T follicular helper cell (primary cell): ENCODE measurements around the gene ACTA2.

Experiments used
- DNase-seq: peaks from one replicate; pipeline ENCODE4 v3.0.0-alpha.2; 2020; ENCODE audit warnings: low read depth
- total RNA-seq, 2 experiments: gene quantifications; one replicate each; lab custom pipeline; 2026; lab: John Stamatoyannopoulos, UW

ACTA2 gene
- total RNA-seq: 1.7 to 3.8 reads per million in 2 experiments

DNA sequence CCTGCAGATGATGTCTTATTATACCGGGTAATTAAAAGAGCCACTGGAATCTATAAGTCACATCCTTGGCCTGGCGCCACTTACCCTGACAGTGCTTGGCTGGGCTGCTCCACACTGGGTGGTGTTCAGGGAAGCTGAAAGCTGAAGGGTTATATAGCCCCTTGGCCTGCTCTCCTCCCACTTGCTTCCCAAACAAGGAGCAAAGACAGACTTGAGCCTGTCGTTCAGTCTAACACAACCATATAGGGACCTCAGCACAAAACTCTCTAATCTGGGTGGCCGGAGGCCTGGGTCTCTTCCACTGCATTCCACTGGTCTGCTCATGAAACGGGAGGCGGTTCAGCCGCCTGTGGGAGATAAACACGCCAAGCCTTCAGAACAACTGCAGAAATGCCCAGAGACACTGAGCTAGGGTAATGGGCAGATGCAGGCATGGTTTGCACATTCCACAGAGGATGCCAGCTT lies at the start of gene ACTA2:
Gene ACTA2 (minus strand): TSS at position 127 of the 465 bp plus-strand sequence. CDS start 3,843 bp downstream, outside the sequence.
- no peak for DNase-seq

DNA sequence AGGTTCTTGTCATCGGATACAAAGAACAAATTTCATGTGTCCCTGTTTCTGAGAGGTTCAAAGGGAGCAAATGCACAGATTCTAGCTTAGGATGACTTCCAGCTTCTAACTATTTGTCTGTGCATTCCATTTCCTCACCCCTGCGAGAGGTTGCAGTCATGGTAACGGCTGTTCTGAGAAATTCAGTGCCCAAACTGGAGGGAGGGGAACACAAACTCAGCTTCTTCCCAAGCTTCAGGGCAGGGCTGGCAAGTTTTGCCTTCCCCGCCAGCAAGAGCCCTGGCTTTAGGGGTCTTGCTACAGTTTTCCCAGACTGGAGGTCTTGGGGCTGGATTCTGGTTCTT lies 49.1 kb upstream of the ACTA2 start:
- DNase-seq: no peak

- DNase-seq: no peak
Measured at GRCh38 chr10:89001024-89001728, 48.6 kb upstream of the ACTA2 start.

GRCh38 chr10:88999625-89000024 lies 47.1 kb upstream of the ACTA2 start:
- DNase-seq: no peak

- DNase-seq: no peak
Measured at GRCh38 chr10:88996927-88997326, 44.4 kb upstream of the ACTA2 start.

DNA sequence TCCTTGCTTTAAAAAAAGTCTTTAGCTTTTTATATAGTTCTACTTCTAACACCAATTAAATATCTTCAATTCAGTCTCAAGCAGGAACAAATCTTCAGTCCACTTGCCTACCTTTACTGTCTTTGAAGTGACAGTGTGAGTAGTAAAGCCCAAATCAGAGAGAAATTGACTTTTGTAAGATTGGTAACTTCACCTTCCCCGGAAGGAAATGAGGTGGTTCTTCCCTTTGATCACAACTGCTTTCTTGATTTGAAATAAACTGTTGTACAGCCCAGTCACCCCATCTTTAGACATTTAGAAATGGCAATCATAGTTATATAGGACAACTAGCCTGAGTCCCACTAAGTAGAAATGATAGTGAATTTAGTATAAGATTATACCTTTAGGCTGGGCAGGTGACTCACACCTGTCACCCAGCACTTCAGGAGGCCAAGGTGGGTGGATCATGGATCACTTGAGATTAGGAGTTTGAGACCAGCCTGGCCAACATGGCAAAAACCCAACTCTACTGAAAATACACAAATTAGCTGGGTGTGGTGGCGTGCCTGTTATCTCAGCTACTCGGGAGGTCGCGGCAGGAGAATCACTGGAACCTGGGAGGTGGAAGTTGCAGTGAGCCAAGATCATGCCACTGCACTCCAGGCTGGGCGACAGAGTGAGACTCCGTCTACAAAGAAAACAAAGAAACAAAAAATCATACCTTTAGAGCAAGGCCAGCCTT lies 42.7 kb upstream of the ACTA2 start:
- DNase-seq: no peak

DNA sequence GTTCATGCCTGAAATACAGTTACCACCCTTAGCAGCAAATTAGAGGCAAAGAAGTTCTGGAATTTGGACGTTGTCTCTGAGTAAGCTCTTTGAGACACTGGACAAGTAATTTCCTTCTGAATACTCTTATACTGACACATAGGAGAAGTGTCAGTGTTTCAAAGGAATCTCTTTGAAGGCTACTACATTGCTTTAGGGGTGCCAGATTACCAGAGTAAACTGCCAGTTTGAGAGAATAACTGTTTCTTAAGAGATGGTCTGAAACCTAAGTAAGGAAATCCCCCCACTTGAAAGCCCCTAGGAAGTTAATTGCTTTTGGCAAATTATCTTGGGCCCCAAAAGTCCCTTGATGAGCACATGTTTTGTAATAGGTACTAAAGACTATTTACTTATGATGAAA lies 41.4 kb upstream of the ACTA2 start:
- DNase-seq: no peak

DNA sequence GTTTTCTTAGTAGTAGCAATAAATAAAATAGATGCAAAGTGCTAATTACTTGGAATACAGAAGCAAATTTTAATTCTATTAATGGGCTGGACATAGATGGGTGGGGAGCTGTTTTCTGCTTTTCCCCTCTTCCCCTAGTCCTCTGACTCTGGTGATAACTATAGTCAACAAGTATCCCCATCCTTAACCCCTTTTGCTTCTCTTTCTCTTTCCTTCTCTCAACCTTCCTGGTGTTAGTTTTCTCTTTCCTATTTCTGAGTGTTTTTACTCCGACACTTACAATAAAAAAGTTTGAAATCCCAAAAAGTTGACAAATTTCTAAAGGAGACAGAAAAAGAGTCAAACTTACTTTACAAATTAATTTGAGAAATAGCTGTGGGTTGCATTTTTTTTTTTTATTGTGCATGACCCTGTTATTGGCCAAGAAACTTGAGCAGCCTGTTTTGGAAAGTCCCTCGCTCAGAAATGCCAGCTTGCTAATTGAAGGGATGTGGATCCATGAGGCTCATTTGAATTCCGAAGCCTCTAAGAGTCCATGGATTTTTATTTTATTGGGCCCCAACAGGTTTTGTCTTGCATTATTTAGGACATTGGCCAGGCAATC lies 40.5 kb upstream of the ACTA2 start:
- DNase-seq: no peak

GRCh38 chr10:88991899-88992320 lies 39.3 kb upstream of the ACTA2 start:
- DNase-seq: no peak

DNA sequence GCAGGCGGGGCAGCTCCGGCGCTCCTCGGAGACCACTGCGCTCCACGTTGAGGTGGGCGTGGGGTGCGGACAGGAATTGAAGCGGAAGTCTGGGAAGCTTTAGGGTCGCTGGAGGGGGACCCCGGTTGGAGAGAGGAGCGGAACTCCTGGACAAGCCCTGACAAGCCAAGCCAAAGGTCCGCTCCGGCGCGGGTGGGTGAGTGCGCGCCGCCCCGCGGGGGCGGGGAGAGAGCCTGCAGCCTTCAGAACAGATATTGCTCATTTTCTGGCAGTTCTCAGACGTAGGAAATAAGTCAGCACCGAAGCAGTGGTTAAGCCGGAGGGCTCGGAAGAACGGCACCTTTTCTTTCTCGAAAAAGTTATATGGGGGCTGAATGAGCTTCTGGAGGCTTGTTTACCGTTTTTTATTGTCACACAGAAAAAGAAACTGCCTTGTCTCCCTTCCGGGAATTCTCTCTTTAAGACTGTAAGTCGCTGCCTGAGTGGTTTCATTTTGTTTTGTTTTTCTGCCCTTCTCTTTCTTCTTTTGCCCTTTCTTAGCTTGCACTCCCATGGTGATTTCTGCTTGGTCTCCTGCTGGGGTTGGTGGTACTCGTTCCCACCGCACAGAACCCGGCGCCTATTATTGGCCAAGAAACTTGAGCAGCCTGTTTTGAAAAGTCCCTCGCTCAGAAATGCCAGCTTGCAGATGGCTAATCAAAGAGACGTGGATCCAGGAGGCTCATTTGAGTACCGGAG lies 38.8 kb upstream of the ACTA2 start:
- peak; percentile 34 for DNase-seq

DNA sequence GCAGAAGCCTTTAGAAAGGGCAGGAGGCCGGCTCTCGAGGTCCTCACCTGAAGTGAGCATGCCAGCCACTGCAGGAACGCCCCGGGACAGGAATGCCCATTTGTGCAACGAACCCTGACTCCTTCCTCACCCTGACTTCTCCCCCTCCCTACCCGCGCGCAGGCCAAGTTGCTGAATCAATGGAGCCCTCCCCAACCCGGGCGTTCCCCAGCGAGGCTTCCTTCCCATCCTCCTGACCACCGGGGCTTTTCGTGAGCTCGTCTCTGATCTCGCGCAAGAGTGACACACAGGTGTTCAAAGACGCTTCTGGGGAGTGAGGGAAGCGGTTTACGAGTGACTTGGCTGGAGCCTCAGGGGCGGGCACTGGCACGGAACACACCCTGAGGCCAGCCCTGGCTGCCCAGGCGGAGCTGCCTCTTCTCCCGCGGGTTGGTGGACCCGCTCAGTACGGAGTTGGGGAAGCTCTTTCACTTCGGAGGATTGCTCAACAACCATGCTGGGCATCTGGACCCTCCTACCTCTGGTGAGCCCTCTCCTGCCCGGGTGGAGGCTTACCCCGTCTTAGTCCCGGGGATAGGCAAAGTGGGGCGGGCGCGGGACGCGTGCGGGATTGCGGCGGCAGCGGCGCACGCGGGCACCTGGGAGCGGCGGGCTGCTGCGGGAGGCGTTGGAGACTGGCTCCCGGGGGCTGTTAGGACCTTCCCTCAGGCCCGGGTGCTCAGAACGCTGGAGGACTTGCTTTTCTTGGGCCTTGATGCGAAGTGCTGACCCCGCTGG lies 38.0 kb upstream of the ACTA2 start, which contains the start of gene FAS:
Gene FAS (plus strand): TSS at position 415 of the 777 bp plus-strand sequence. CDS start 79 bp downstream, at position 494.
- peak; percentile 78 for DNase-seq

DNA sequence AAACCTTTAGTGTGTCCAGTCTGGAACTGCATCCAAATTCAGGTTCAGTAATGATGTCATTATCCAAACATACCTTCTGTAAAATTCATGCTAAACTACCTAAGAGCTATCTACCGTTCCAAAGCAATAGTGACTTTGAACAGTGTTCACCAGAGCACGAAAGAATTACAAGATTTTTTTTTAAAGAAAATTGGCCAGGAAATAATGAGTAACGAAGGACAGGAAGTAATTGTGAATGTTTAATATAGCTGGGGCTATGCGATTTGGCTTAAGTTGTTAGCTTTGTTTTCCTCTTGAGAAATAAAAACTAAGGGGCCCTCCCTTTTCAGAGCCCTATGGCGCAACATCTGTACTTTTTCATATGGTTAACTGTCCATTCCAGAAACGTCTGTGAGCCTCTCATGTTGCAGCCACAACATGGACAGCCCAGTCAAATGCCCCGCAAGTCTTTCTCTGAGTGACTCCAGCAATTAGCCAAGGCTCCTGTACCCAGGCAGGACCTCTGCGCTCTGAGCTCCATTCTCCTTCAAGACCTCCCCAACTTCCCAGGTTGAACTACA lies 37.3 kb upstream of the ACTA2 start:
- no peak for DNase-seq

GRCh38 chr10:88989423-88989822 lies 36.9 kb upstream of the ACTA2 start:
- DNase-seq: no peak

DNA sequence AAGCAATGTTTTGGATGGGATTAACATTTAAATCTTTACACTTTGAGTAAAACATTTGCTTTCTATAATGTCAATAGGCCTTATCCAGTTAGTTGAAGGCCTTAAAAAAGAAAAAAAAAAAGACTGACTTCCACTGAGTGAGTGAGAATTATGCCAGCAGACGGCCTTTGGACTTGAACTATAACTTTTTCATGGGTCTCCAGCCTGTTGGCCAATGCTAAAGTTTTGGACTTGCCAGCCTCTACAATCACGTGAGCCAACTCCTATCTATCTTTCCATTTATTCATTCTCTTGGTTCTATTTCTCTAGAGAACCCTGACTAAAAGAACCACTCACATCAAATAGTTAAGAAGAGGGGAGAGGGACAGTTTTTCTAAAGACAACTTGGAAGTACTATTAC lies 35.3 kb upstream of the ACTA2 start:
- no peak for DNase-seq

GRCh38 chr10:88987243-88987725 lies 34.7 kb upstream of the ACTA2 start:
- no peak for DNase-seq

GRCh38 chr10:88986549-88987242 lies 34.1 kb upstream of the ACTA2 start:
- DNase-seq: no peak

- DNase-seq: no peak
Measured at GRCh38 chr10:88984525-88984924, 32.0 kb upstream of the ACTA2 start.

DNA sequence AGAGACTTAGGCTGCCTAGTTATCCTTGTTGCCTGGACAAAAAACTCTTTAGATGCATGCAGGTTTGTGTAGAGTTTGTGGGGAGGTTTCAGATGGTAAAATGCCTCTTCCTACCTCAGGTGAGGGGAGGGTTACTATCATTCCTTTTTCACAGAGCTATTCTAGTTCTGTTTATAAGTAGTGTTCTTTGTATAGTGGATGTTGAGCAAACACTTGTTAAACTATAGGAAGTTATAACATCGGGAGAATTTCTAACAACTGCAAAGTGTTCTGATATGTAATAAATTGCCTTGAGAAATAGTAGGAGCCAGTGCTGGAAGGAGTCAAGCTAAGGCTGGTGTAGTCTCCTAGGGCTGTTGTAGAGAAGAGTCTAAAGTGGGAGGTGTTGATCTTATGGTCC lies 31.4 kb upstream of the ACTA2 start:
- no peak for DNase-seq

GRCh38 chr10:88983206-88983605 lies 30.6 kb upstream of the ACTA2 start:
- DNase-seq: no peak

- no peak for DNase-seq
Measured at GRCh38 chr10:88982366-88982765, 29.8 kb upstream of the ACTA2 start.
